ENCODE measurements around the gene PCOLCE2.

DNA sequence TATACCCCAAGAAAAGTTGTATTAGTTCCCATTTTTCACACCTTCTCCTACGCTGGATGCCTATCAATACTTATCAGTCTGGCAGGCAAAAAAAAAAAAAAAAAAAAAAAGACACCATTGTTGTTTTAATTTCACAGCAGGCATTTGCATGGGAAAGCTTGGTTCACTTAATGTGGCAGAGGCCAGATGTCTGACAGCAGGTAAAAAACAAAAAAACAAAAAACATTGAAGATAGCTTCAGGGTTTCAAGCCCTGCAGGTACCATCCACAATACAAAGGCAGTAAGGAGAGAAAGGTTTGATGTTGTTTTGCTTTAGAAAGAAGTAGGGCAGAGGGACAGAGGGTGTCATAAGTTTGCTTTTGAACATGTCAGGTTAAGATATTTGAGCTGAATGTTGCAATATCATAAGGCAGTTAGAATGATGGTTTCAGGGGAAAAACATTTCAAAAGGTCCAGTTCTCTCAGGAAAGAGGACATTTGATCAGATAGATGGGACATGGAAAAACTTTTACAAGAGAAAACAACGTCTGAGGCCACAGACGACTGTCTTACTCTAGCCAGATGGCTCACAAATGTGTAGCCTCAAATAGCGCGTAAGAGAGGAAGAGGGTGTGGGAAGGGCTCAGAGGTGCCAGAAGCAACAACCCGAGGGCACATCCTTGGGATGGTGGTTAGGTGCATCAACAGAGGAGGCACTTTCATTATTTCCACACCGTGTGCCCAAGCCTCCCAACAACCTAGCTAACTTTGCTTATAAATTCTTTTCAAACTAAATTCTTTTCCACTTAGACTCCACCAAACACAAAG, 25.7 kb downstream of the PCOLCE2 start:
- TF ChIP-seq, protein P1, sequence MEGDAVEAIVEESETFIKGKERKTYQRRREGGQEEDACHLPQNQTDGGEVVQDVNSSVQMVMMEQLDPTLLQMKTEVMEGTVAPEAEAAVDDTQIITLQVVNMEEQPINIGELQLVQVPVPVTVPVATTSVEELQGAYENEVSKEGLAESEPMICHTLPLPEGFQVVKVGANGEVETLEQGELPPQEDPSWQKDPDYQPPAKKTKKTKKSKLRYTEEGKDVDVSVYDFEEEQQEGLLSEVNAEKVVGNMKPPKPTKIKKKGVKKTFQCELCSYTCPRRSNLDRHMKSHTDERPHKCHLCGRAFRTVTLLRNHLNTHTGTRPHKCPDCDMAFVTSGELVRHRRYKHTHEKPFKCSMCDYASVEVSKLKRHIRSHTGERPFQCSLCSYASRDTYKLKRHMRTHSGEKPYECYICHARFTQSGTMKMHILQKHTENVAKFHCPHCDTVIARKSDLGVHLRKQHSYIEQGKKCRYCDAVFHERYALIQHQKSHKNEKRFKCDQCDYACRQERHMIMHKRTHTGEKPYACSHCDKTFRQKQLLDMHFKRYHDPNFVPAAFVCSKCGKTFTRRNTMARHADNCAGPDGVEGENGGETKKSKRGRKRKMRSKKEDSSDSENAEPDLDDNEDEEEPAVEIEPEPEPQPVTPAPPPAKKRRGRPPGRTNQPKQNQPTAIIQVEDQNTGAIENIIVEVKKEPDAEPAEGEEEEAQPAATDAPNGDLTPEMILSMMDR (conservative IDR thresholded peaks at IDR 0.05): no peak
- no peak for TF ChIP-seq ZFX (IDR thresholded peaks at IDR 0.05)
